NOMO-1 treated with dmso at 0.1 percent for 144 hours (cell line): ENCODE data around the gene SEZ6L.

ENCODE experiments used
- DNase-seq: peaks from one replicate; lab custom pipeline; 2025; ENCODE audit not compliant: unreplicated experiment; lab: John Stamatoyannopoulos, UW

The SEZ6L gene

DNA sequence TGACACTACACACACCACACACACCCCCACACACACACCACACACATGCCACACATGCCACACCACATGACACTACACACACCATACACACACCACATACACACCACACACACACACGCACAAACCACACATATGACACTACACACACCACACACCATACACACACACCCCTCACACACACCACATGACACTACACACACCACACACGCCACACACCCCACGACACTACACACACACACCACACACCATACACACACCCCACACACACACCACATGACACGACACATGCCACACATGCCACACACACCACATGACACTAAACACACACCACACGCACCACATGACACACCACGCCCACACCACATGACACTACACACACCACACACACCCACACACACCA is 158.0 kb downstream of the SEZ6L start:
- no peak for DNase-seq

DNA sequence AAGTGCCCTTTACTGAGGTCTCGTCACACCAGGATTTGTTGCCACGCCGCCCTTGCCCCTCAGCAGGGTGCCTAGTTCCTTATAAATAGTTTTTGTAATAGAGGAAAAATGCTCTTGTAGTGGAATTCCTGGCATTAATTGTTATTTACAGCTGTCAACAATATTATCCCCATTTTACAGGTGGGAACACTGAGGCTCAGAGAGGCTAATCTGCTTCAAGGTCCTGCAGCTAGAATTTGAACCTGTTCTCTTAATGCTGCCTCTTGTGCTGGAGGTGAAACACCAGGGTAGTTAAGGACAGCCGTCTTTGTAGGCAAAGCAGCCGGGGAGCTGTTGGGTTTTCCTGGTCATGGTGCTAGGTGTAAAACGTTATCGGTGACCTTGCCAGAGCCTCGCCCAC is 159.0 kb downstream of the SEZ6L start:
- no peak for DNase-seq

DNA sequence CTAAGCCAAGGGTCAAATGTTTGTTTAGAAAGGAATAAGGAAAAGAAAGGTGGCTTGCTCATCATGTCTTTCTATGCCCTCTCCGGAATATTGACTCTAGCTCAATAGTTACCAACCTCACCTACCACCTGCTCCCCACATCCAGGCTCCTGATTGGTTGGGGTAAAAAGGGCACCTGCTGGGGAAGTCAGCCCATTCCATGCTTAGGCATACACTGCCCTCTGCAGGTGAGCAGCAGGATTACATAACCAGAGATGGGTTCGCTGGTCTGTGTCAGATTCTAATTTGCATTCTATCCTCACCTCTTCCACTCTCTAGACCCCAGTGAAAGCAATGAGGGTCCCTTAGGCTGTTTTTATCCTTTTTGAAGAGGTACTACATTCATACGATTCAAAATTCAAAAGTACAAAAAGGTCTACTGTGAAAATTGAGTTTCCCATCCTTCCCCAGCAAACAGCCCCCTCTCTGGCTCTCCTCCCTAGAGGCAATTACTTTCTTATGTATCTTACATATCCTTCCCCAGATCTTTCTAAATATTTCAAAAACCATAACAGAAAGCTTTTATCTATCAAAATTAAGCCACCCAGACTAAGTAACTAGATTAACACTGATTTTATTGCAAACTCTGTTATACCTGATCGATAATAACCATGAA is 161.8 kb downstream of the SEZ6L start:
- no peak for DNase-seq

DNA sequence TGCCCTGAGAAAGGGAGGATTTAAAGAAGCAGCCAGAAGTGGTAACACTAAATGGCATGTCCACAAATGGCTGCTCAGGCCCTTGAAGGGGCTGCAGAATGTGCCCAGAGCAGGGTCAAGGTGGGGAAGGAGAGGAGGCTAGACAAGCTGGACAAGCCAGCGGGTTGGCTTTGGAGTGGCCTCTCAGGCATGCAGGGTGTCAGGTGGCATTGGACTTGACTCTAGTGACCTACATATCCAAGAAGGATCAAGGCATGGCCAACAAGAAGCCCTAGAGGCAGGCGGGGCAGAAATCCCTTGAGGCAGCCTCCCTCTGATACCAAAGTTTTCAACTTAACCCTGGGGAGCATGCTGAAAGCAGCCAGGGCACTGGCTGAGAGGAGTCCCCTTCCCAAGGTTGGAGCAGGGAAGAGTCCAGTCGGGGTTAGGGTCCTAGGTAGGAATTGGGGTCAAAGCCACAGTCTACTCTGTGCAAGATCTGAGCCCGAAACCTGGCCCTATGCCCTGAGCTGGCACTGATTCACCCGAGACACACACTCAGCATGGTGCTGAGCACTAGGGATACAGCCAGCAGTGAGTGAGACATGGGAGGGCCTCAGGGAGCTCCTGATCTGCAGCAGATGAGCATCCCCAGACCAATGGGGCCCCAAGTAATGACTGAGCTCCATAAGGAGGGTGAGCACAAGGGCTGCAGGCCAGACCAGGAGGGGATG is 164.0 kb downstream of the SEZ6L start:
- DNase-seq = no peak

DNA sequence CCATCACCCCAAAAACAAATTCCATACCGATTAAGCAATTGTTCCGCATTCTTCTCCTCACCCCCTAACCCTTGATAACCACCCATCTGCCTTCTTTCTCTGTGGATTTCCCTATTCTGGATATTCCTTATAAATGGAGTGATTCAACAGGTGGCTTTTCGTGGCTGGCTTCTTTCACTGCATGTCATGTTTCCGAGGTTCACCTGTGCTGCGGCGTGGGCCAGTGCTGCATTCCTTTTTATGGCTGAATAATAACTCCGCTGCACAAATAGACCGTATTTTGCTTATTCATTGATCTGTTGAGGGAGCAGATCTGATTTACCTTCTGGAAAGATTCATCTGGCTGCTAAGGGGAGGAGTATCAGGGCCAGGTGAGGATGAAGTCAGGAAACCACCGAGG is 165.0 kb downstream of the SEZ6L start:
- DNase-seq = no peak

DNA sequence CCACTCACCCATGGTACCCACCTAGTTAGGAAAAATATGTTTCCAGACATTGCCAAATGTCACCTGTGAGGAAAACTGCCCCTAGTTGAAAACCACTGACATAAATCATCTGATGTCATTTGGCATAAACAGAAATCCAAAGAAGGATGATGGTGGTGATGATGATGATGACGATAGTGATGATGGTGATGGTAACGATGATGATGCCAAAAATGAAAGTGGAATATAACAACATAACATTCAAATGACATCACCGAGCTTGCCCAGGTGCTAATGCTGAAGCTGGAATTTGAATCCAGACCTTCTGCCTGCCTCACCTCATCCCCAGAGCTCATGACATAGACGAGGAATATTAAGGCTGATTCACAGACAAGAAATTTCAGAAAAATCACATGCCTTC is 167.5 kb downstream of the SEZ6L start:
- DNase-seq = no peak

DNA sequence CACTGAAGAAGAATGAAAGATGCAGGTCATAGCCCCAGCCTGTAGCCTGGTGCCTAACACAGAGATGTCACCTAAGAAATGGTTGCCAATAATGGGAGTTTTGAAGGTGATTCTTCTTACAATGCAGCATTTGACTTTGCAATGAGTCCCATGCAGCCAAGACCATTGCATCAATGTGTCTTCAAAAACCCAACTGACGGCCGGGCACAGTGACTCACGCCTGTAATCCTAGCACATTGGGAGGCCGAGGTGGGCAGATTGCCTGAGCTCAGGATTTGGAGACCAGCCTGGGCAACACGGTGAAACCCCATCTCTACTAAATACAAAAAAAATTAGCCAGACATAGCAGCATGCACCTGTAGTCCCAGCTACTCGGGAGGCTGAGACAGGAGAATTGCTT is 170.5 kb downstream of the SEZ6L start:
- DNase-seq = no peak

DNA sequence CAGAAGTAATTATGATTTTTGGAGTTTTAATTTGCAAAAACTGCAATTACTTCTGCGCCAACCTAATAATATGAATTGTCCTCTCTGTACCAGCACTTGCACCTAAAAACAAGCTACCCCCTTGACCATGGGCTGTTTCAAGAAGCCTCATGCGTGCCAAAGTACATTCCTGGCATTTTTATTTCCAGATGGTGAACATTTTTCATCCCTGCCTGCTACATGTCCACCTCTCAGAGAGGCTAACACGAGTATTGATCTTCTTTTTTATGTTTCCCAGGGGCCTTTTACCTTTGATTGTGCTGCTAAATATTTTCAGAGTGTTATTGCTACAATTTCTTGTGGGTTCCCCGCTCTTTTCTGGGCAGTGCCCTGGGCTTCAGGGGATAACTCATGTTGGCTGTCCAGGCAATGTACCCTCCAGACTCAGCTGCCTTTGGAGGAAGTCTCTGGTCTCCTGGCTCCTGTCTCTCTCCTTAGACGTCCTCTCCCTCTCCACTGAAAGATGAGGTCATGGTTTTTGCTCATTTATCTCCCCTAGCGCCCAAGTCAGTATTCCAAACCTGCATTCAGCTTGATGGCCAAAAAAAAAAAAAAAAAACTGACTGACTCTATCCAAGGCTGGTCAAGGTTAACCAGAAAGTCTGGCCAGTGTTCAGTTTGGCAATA is 173.6 kb downstream of the SEZ6L start:
- DNase-seq = no peak

DNA sequence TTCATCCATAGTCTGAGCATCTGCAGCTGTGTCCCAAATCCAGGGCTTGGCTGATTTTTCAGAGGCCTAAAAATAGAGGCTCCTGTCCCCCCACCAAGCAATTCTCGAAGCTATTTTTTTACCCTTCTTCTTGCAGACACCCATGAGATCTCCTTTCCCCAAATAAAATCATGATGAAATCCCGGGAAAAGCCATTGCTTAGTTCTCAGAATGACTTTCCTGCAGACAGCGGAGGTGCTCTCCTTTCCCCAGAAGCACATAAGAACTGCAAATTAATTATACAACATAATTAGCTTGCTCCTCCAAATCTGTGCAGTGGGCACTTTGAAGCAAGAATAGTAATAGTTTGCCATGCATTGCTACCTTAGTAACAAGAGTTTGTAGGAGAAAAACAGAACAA is 176.2 kb downstream of the SEZ6L start:
- no peak for DNase-seq

DNA sequence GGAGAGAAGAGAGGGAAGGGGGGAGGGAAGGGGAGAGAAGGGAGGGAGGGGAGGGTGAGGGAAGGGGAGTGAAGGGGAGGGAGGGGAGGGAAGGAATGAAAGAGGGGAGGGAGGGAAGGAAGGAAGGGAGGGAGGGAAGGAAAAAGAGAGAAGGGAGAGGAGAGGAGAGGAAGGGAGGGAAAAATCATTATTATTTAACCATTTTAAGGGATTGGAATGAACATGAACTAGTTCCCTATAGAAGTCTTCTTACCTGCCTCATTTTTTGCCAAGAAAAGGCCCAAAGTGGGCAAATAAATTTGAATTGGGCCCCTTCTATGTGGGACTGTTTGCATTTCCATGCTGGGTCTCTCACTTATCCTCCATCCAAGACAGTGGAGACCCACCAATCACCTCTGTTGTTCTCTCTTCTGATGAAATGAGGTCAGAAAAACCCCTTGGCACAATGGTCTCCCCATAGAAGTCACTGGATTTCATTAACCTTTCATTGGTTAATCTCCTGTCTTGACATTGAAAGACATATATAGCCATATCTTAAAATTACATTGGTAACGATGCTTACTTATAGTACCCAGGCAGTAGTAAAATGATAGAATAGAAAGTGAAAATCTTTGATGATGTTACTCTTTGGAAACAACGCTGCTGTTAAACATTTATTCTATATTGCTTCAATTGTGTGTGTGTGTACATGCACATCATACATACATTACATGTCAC is 179.7 kb downstream of the SEZ6L start:
- DNase-seq = no peak

DNA sequence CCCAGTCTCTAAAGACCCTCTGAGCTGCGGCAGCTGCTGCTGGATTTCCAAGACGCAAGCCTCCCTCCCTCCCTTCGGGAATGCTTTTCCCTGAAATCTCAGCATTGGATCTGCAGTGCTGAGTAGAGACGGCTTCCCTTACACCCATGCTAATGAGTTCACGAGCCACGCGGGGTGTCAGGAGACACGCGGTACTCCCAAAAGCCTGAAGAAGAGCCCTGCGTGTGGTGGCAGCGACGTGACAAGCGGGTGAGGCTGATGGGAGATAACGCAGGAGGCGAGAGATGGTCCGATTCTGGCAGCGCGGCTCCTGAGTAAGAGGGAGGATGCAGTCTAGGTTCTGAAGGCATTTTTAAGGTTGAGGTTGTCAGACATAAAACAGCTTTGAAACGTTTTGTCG is 185.4 kb downstream of the SEZ6L start:
- DNase-seq = no peak

DNA sequence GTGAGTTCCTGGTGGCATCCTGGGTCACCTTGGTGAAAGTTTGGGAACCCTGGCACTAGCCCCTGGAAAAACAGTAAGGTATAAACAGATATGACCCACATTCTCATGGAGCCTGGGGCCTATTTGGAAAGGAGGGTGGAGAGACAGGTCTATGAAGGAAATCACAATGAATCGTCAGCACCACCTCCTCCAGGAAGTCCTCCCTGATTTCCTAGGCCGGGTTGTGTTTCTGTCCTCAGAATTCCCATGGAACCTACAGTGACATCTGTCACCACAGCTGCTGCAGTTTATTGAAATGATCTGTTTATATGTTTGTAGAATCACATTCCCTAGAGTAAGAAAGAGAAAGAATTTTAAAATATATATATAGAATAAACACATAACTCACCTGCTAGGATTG is 188.0 kb downstream of the SEZ6L start:
- DNase-seq = no peak

DNA sequence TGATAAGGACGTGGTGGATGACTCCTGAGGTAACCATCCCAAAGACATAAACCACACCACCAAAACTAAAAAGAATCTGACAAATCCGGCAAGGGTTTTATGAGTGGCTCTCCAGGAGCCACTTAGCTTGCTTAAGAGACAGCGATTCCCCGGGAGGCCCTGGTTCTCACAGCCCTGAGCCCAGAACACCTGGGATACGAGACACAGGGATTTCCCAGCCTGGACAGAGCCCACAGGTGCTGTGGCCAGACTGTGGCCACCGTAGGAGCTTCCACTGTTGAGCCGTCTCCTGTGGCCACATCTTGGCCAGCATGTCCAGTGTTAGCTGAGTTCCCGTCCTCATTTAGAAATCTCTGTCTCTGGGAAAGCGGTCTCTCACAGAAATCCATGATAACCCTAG is 188.6 kb downstream of the SEZ6L start:
- DNase-seq = no peak

DNA sequence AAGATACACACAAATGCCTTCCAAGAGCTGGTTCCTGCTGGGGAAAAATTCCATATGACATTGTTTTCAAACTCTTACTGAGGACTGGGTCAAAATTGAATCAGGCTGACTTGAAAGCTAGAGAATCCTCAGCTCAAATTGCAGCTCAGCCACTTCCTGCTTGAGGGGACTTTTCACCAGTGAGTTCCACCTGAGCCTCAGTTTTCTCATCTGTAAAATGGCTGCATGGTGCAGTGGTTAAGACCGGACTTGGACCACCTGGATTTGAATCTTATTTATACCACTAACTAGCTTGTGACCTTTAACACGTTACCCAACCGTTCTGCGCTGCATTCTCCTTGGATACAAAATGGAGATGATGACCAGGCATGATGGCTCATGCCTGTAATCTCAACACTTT is 189.9 kb downstream of the SEZ6L start:
- no peak for DNase-seq

DNA sequence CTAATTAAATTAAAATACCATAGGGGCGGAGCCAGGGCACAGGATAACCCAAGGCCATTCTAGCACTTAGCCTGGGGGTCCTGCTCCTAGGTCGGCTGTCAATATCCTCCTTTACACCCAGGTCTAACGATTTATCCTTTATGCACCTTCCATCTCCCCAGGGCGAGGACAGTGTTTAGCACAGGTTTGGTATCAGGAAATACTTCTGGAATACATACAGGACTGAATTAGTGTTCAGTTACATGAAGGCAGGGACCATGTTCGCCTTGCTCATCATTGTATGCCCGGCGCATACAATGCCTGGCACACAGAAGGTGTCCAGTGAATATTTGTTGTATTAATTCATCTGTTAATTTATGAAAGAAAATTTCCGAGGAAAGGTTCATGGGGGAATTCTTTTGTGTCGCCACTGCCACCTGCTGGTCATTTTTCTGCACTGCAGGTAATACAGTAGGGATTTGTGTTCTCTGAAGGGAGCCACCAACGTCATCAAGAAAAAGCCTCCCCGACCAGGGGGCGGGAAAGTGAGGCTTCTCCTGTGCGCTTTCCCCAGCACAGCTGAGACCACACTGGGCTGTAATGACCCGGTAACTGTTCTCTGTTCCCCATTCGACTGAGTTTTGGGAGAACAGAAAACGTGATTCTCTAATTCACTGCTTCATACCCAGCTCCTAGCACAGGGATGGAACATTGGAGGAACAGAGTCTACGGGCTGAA is 191.1 kb downstream of the SEZ6L start:
- DNase-seq = peak; percentile 10

DNA sequence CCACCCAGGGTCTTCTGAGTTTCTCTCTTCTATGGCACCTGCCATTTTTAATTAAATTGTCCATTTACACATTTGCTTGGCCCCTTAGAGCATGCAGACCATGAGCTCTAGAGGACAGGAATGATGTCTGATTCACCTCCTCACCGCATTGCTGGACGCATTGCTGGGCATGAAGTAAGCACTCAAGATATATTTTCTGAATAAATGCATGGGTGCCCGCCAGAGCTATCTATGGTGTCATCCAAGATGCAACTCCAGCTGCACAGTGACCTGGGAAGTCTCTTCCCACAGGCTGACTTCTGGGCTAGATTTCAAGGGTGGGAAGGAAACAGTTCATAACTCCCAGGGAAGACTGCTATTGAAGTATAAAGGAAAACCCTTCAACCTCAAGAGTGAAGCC is 193.2 kb downstream of the SEZ6L start:
- DNase-seq = no peak

DNA sequence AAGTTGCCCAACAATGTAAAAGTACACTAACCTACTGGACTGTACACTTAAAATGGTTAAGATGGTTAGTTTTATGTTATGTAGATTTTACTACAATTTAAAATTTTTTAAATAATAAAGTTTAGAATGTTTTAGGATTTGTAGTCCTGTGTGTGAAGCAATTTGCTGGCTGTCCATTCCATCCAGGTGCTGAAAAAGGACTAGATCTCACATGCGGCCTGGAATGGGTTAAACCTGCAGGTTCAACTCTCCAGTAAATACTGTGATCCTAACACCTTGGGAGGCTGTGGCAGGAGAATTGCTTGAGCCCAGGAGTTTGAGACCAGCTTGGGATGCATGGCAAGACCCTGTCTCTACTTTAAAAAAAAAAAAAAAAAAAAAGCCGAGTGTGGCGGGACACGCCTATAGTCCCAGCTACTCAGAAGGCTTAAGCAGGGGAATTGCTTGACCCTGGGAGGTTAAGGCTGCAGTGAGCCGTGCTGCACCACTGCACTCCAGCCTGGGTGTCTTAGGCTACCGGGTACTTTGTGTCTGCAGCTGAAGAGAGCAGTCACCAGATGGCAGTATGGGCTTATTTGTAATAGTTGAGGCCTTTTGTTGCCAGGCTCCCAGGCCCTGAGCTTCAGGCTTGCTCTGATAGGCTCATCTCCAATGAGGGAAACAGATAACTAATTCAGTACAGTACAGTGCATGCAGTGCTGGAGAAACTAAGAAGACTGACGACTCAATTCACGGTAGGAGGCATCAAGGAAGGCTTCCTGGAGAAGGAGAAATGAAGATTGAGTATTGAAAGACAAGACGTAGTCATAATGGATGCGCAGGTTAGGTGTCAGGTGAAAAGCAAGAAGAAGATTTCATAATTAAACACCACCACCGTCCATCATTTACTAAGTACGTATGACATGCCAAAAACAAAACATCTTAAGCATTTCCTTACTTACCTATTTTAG is 195.1 kb downstream of the SEZ6L start:
- peak; percentile 69 for DNase-seq

DNA sequence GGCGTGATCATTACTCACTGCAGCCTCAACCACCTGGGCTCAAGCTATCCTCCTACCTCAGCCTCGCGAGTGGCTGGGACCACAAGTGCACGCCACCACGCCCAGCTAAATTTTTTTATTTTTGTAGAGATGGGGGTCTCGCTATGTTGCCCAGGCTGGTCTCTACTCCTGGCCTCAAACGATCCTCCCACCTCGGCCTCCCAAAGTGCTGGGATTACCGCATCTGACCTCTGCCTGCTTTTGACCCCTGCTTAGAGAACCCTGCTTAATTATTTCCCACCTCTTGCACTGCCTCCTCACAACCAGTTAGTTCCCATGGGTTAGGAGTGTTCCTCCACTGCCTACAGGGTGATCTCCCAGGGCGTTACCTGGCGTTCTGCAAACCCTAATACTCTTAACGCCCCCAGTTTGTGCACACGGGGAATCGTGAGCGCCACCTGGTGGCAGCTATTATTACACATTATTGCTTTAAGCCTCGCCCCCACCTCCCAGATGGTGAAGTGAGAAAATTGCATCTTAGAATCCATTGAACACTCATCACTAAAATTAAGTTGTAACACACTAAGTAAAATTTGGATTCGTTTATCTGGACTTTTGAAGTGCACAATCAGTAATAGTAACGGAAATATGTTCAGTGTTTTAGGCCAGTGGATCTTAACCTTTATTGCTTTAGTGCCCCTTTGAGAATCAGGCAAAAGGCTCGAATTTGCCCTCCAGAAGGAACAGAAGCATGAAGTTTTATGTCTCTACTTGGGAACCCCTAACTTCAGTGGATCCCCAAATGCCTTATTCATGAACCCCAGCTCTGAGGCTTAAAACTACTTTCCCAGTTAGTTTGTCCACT is 198.4 kb downstream of the SEZ6L start:
- peak; percentile 1 for DNase-seq

DNA sequence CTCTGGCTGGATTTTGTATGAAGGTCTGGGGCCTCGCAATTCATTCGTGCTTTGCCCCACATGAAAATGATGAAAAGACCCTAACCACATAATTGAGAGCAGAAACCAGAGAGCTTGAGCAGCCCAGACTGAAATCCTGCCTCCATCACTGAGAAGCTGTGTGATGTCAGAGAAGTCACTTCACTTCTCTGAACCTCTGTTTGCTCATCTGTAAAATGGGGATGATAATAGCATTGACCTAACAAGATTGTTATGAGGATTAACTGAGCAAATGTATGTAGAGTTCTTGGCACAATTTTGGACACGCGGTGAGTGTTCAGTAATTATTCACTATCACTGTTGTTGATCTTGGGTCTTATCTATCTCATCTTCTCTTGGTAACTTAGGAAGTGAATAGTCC is 203.6 kb downstream of the SEZ6L start:
- no peak for DNase-seq
